ENCODE data around the gene AFAP1L1.

DNA sequence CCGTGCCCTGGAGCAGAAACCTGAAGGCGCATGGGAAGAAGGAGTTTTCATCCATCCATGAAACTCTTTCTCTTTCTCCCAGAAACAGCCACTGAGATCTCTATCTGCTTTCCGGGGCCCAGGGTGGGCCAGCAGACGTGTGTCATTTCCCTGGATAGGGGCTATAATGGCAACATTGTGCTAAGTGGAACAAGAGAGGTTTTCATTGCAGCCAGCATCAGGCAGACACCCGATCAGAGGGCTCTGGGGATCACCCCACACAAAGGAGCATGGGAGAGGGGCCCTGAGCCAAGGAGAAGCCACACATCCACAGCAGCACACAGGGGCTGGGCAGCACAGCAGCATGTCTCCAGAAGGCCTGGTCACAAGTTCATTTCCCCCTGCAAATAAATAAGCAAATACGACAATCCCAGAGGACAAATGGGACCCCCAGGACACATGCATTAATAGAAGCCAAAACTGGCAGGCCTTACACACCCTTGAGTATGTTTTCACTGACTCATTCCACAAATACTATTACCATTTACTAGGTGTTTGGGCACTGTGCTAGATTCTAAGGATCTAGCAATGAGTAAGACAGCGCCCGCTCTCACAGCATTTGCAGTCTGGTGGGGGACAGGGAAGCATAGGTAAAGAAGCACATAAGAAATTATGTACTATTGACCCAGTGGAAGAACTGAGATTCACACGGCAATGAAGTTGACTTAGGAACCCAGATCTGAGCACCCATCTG lies 4.3 kb upstream of the AFAP1L1 start:
- TF ChIP-seq, protein P1, sequence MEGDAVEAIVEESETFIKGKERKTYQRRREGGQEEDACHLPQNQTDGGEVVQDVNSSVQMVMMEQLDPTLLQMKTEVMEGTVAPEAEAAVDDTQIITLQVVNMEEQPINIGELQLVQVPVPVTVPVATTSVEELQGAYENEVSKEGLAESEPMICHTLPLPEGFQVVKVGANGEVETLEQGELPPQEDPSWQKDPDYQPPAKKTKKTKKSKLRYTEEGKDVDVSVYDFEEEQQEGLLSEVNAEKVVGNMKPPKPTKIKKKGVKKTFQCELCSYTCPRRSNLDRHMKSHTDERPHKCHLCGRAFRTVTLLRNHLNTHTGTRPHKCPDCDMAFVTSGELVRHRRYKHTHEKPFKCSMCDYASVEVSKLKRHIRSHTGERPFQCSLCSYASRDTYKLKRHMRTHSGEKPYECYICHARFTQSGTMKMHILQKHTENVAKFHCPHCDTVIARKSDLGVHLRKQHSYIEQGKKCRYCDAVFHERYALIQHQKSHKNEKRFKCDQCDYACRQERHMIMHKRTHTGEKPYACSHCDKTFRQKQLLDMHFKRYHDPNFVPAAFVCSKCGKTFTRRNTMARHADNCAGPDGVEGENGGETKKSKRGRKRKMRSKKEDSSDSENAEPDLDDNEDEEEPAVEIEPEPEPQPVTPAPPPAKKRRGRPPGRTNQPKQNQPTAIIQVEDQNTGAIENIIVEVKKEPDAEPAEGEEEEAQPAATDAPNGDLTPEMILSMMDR (conservative IDR thresholded peaks at IDR 0.05; ENCODE audit: low read depth, low read length), result no peak
- TF ChIP-seq EZH2 (IDR thresholded peaks at IDR 0.05; ENCODE audit: low read length, unreplicated experiment) (no peak), EZH2phosphoT487 (IDR thresholded peaks at IDR 0.05; ENCODE audit: borderline replicate concordance, low read length) (no peak)
